Loucy (cell line): Measurements from ENCODE around the gene SCGB1A1.

Source experiments
- CTCF ChIP-seq: fragments of 200-600 bp; sonication (generic); conservative IDR thresholded peaks from 2 replicates; pipeline ENCODE4 v1.5.1; 2014; ENCODE audit warnings: mild to moderate bottlenecking, antibody characterized with exemption, low read length
- EZH2phosphoT487 ChIP-seq: fragments of 200-600 bp; IDR thresholded peaks from 2 replicates; pipeline ENCODE4 v1.6.1; 2018; ENCODE audit warnings: antibody characterized with exemption, mild to moderate bottlenecking, moderate library complexity, borderline replicate concordance

DNA sequence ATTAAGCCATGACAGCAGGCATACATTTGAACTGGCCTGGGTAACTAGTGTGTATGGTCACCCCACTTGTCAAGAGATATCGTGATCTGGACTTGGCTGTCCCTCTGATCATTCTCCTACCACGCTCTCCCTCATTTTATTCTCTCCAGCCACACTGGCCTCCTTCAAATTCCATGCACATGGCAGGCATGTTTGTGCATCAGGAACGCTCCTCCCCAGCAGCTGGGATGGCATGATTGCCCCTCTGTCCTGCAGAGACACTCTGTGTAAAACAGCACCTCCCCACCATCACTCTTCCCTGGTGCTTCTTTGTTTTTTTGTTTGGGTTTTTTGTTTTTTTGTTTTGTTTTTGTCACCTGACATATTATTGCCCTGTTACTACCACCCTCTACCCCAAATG is 31.5 kb upstream of the SCGB1A1 start:
- TF ChIP-seq CTCF: no peak
- TF ChIP-seq EZH2phosphoT487: no peak
